Measurements from ENCODE around the gene CRYGN.

- TF ChIP-seq CTCF (IDR thresholded peaks at IDR 0.05; ENCODE audit: low read depth, low read length), result no peak
- no peak for TF ChIP-seq POLR2A (IDR thresholded peaks at IDR 0.05; ENCODE audit: extremely low read depth, insufficient read length)
- no peak for TF ChIP-seq MAX (IDR thresholded peaks at IDR 0.05; ENCODE audit: low read depth, low read length)
- TF ChIP-seq MYC (IDR thresholded peaks at IDR 0.05; ENCODE audit: low read depth, low read length), result no peak
Measured at GRCh38 chr7:151456782-151457181, 16.8 kb upstream of the CRYGN start.
